Stimulated activated naive B cell treated with anti-CD40 and anti-IgM and Interleukin-4, amounts not matched to agents 10 μg/mL and 1 μg/mL and 100 μg/mL, for 72 hours (primary cell): ENCODE measurements around the gene ASCC1.

Source experiments
- ATAC-seq, 2 donors: fragments of 150-1000 bp; cut with Tn5 transposase; replicated peaks; 2 replicates each; pipeline ENCODE4 v1.10.0; 2021; ENCODE audit warnings: moderate library complexity in 1 of 2
- DNase-seq: peaks from one replicate; pipeline ENCODE4 v3.0.0; 2021
- H3K27ac Mint-ChIP-seq: one replicate; pipeline ENCODE4 v1.8.0; 2022; ENCODE audit warnings: mild to moderate bottlenecking, mixed read lengths
- H3K27me3 Mint-ChIP-seq, 2 donors: one replicate each; pipeline ENCODE4 v1.8.0; 2022; ENCODE audit warnings: mixed read lengths in 2 of 2
- H3K36me3 Mint-ChIP-seq, 2 donors: one replicate each; pipeline ENCODE4 v1.8.0; 2022; ENCODE audit warnings: mixed read lengths in 2 of 2, mild to moderate bottlenecking in 1 of 2
- H3K4me1 Mint-ChIP-seq, 2 donors: one replicate each; pipeline ENCODE4 v1.8.0; 2022; ENCODE audit warnings: mixed read lengths in 2 of 2, mild to moderate bottlenecking in 1 of 2
- H3K4me3 Mint-ChIP-seq, 2 donors: one replicate each; pipeline ENCODE4 v1.8.0; 2022; ENCODE audit warnings: mild to moderate bottlenecking in 2 of 2, mixed read lengths in 2 of 2, moderate library complexity in 1 of 2
- H3K9me3 Mint-ChIP-seq, 2 donors: one replicate each; pipeline ENCODE4 v1.8.0; 2022; ENCODE audit warnings: mixed read lengths in 2 of 2, mild to moderate bottlenecking in 1 of 2

Gene ASCC1

GRCh38 chr10:72093450-72093849 lies 122.6 kb downstream of the ASCC1 start:
- Mint-ChIP-seq H3K36me3 (peaks cover 13 to 30% of the 10 kb centered on the region in 2 donors), H3K27me3 (no peaks in the 10 kb centered on the region), H3K27ac (no peak overlapping the region), H3K4me3 (no peak overlapping the region), H3K9me3 (no peaks in the 10 kb centered on the region), H3K4me1 (peaks cover 10 to 18% of the 10 kb centered on the region in 2 donors)
- DNase-seq (no peak), ATAC-seq (no peak)

- Mint-ChIP-seq H3K9me3 (no peaks in the 10 kb centered on the region), H3K4me3 (no peak overlapping the region), H3K4me1 (peaks cover 13 to 23% of the 10 kb centered on the region in 2 donors), H3K27ac (no peak overlapping the region), H3K36me3 (peaks cover 13 to 33% of the 10 kb centered on the region in 2 donors), H3K27me3 (no peaks in the 10 kb centered on the region)
- DNase-seq, result no peak
- no peak for ATAC-seq
These were observed 123.1 kb downstream of the ASCC1 start for GRCh38 chr10:72092987-72093386.

- no peaks in the 10 kb centered on the region for H3K27me3 Mint-ChIP-seq
- DNase-seq (no peak), ATAC-seq (no peak)
- no peaks in the 10 kb centered on the region for H3K9me3 Mint-ChIP-seq
- peaks cover 14 to 26% of the 10 kb centered on the region in 2 donors for H3K4me1 Mint-ChIP-seq
- peaks cover 14 to 33% of the 10 kb centered on the region in 2 donors for H3K36me3 Mint-ChIP-seq
- no peak overlapping the region for H3K27ac Mint-ChIP-seq
- H3K4me3 Mint-ChIP-seq, result no peak overlapping the region
These were observed 123.7 kb downstream of the ASCC1 start for GRCh38 chr10:72092171-72092924.

GRCh38 chr10:72090326-72090725 lies 125.8 kb downstream of the ASCC1 start:
- Mint-ChIP-seq H3K27me3 (no peaks in the 10 kb centered on the region), H3K4me3 (no peak overlapping the region), H3K27ac (no peak overlapping the region), H3K36me3 (peaks cover 3 to 17% of the 10 kb centered on the region in 2 donors), H3K9me3 (no peaks in the 10 kb centered on the region), H3K4me1 (peaks cover 24 to 33% of the 10 kb centered on the region in 2 donors)
- ATAC-seq (no peak), DNase-seq (no peak)

GRCh38 chr10:72089618-72090017 lies 126.5 kb downstream of the ASCC1 start:
- peaks cover 3 to 16% of the 10 kb centered on the region in 2 donors for H3K36me3 Mint-ChIP-seq
- H3K27me3 Mint-ChIP-seq, result no peaks in the 10 kb centered on the region
- H3K4me1 Mint-ChIP-seq, result peaks cover 24 to 40% of the 10 kb centered on the region in 2 donors
- H3K4me3 Mint-ChIP-seq, result no peak overlapping the region
- no peak for DNase-seq
- H3K9me3 Mint-ChIP-seq, result no peaks in the 10 kb centered on the region
- H3K27ac Mint-ChIP-seq, result no peak overlapping the region
- no peak for ATAC-seq

- Mint-ChIP-seq H3K4me1 (peaks cover 24 to 41% of the 10 kb centered on the region in 2 donors), H3K36me3 (peaks cover 2 to 11% of the 10 kb centered on the region in 2 donors), H3K9me3 (no peaks in the 10 kb centered on the region), H3K4me3 (peak overlapping the region; percentile 89 to 99), H3K27me3 (no peaks in the 10 kb centered on the region), H3K27ac (peak overlapping the region; percentile 96)
- peak; percentile 32 to 40 for ATAC-seq
- no peak for DNase-seq
These were observed 127.0 kb downstream of the ASCC1 start for GRCh38 chr10:72088889-72089575.

GRCh38 chr10:72087969-72088888 lies 127.8 kb downstream of the ASCC1 start, which contains the start of gene SPOCK2:
Gene SPOCK2, minus strand, starts transcription at chr10:72088551. Its CDS starts 223 bp downstream, at chr10:72088328.
- Mint-ChIP-seq H3K27me3 (no peaks in the 10 kb centered on the region), H3K4me3 (peak within 1 kb of the TSS; percentile 89 to 99), H3K4me1 (peaks cover 28 to 49% of the 10 kb centered on the region in 2 donors), H3K27ac (peak within 1 kb of the TSS; percentile 96), H3K9me3 (no peaks in the 10 kb centered on the region), H3K36me3 (peaks cover 2 to 11% of the 10 kb centered on the region in 2 donors)
- peak; percentile 71 to 73 for ATAC-seq
- peak; percentile 33 for DNase-seq

GRCh38 chr10:72087392-72087968 lies 128.6 kb downstream of the ASCC1 start:
- ATAC-seq (peak; percentile 72 to 75), DNase-seq (no peak)
- Mint-ChIP-seq H3K4me1 (peaks cover 28 to 53% of the 10 kb centered on the region in 2 donors), H3K36me3 (peaks cover 2 to 9% of the 10 kb centered on the region in 2 donors), H3K4me3 (peak overlapping the region; percentile 89 to 96), H3K27ac (peak overlapping the region; percentile 94), H3K9me3 (no peaks in the 10 kb centered on the region), H3K27me3 (no peaks in the 10 kb centered on the region)

- Mint-ChIP-seq H3K27me3 (no peaks in the 10 kb centered on the region), H3K9me3 (no peaks in the 10 kb centered on the region), H3K4me1 (peaks cover 28 to 53% of the 10 kb centered on the region in 2 donors), H3K27ac (peak overlapping the region; percentile 94), H3K4me3 (peak overlapping the region; percentile 89 to 96), H3K36me3 (peaks cover 2 to 6% of the 10 kb centered on the region in 2 donors)
- ATAC-seq (peak; percentile 35 to 52), DNase-seq (no peak)
These were observed 129.3 kb downstream of the ASCC1 start for GRCh38 chr10:72086466-72087391.

- ATAC-seq, result no peak
- H3K9me3 Mint-ChIP-seq, result no peaks in the 10 kb centered on the region
- H3K4me3 Mint-ChIP-seq, result peak overlapping the region; percentile 89 to 96
- H3K36me3 Mint-ChIP-seq, result peaks cover 2 to 3% of the 10 kb centered on the region in 2 donors
- H3K4me1 Mint-ChIP-seq, result peaks cover 32 to 61% of the 10 kb centered on the region in 2 donors
- DNase-seq, result no peak
- H3K27ac Mint-ChIP-seq, result peak overlapping the region; percentile 93
- no peaks in the 10 kb centered on the region for H3K27me3 Mint-ChIP-seq
These were observed 130.1 kb downstream of the ASCC1 start for GRCh38 chr10:72085864-72086465.

- Mint-ChIP-seq H3K4me1 (peaks cover 34 to 69% of the 10 kb centered on the region in 2 donors), H3K36me3 (peaks cover 2 to 3% of the 10 kb centered on the region in 2 donors), H3K27ac (no peak overlapping the region), H3K9me3 (no peaks in the 10 kb centered on the region), H3K4me3 (no peak overlapping the region), H3K27me3 (no peaks in the 10 kb centered on the region)
- no peak for ATAC-seq
- DNase-seq, result no peak
These were observed 130.9 kb downstream of the ASCC1 start for GRCh38 chr10:72085166-72085565.

GRCh38 chr10:72083790-72084459 lies 132.2 kb downstream of the ASCC1 start:
- no peak for DNase-seq
- H3K27ac Mint-ChIP-seq, result no peak overlapping the region
- no peak overlapping the region for H3K4me3 Mint-ChIP-seq
- no peaks in the 10 kb centered on the region for H3K9me3 Mint-ChIP-seq
- no peaks in the 10 kb centered on the region for H3K27me3 Mint-ChIP-seq
- no peak for ATAC-seq
- peaks cover 2 to 3% of the 10 kb centered on the region in 2 donors for H3K36me3 Mint-ChIP-seq
- peaks cover 40 to 76% of the 10 kb centered on the region in 2 donors for H3K4me1 Mint-ChIP-seq
